Measurements from ENCODE around the gene SEC22B.
"Not testable (repeated sequence)": the region's sequence is repeated elsewhere in the genome, so short reads cannot be mapped to it uniquely, and the experiment has no call there.

Gene SEC22B

GRCh38 chr1:120142512-120143263 is 33.6 kb downstream of the SEC22B start:
- H3K9ac ChIP-seq, H3K4me3 ChIP-seq, H3K27ac ChIP-seq, H4K20me1 ChIP-seq, H3K36me3 ChIP-seq, H3K27me3 ChIP-seq, H3K9me3 ChIP-seq: not testable (repeated sequence)
- H3K4me1 ChIP-seq, result peaks cover 25% of the 10 kb centered on the region
- peak overlapping the region; percentile 60 for H3K4me2 ChIP-seq

DNA sequence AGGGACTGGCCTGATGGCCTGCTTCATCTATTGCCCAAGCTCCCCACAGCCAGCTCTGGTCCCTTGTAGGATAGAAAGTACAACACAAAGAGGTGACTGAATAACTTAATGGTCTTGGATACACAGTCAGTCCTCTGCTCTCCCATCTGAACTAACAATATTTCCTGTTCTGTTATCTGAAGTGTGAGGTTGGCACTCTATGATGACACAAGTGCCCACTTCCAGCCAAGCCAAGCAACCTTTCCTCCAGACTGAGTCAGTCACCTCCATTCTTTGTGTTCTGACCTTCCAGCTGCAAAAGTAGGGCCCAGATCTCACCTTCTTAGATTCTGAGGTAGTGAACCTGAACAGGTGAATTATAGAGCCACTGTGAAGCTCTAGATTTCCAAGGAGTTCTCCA is 34.5 kb downstream of the SEC22B start:
- not testable (repeated sequence) for H4K20me1 ChIP-seq, H3K9ac ChIP-seq, H3K36me3 ChIP-seq, H3K27ac ChIP-seq, H3K9me3 ChIP-seq, H3K4me3 ChIP-seq, H3K27me3 ChIP-seq
- H3K4me2 ChIP-seq, result peak overlapping the region; percentile 60
- H3K4me1 ChIP-seq, result peaks cover 25% of the 10 kb centered on the region

DNA sequence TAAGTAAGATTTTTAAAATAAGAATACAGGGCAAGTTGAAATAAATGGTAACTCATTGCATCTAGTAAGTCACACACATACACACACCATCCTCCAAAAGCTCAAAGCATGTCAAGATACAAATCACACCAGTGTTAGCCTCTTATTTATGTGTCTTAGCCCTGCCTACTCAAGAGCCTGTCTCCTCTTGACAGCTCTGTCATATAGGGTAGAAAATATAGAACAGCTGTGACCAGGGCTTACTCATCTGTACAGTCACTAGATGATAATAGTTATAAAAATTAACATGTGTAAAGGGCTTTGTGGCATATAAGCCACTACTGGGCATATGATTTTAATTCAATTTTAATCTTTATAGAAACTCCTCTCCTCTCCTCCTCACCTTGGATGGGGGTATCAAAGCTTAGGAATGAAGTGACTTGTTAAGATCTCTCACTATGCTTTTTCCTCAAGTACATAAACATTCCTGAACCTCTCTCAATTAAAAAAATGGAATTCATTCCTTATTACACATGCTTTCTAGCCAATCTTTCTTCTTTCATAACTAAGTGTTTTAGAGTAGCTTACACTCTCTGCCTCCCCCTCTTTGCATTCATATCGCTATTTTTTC is 35.6 kb downstream of the SEC22B start:
- not testable (repeated sequence) for H3K27me3 ChIP-seq, H3K27ac ChIP-seq, H4K20me1 ChIP-seq, H3K9me3 ChIP-seq, H3K9ac ChIP-seq, H3K36me3 ChIP-seq, H3K4me3 ChIP-seq, H3K4me2 ChIP-seq
- peaks cover 25% of the 10 kb centered on the region for H3K4me1 ChIP-seq

DNA sequence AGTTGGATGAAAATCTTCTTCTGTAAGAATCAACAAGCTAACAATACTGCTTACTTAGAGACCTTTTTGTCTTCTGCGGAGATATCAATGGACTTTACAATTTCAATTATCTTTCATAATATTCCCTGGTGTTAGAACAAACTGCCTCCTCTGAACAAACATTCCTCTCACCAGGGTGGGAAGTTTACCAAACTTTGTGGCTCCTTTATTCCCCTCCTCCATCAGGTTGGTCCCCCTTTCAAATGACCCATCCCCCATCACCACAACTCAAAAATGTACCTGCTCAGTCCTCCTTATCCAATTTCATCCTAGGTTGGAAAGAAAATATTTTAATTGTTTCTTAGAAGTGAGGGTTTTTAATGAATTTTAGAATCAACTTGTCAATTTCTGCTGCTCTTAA is 40.2 kb downstream of the SEC22B start:
- H3K4me3 ChIP-seq, H3K4me2 ChIP-seq, H3K27ac ChIP-seq, H3K9me3 ChIP-seq, H3K36me3 ChIP-seq, H4K20me1 ChIP-seq, H3K27me3 ChIP-seq, H3K9ac ChIP-seq: not testable (repeated sequence)
- H3K4me1 ChIP-seq, result peaks cover 11% of the 10 kb centered on the region

GRCh38 chr1:120133928-120134325 is 42.4 kb downstream of the SEC22B start:
- not testable (repeated sequence) for H3K9ac ChIP-seq, H3K36me3 ChIP-seq, H3K4me2 ChIP-seq, H4K20me1 ChIP-seq, H3K4me3 ChIP-seq, H3K27ac ChIP-seq, H3K9me3 ChIP-seq, H3K27me3 ChIP-seq
- peaks cover 22% of the 10 kb centered on the region for H3K4me1 ChIP-seq

GRCh38 chr1:120133228-120133927 is 42.9 kb downstream of the SEC22B start:
- H3K4me1 ChIP-seq, result peaks cover 26% of the 10 kb centered on the region
- no peak overlapping the region for H3K4me3 ChIP-seq
- H3K27me3 ChIP-seq, result no peaks in the 10 kb centered on the region
- H3K9ac ChIP-seq, result no peak overlapping the region
- H3K9me3 ChIP-seq, result no peaks in the 10 kb centered on the region
- TF ChIP-seq Cebpa-rat (IDR thresholded peaks at IDR 0.05), result no peak
- no peaks in the 10 kb centered on the region for H4K20me1 ChIP-seq
- no peaks in the 10 kb centered on the region for H3K36me3 ChIP-seq
- H3K27ac ChIP-seq, result no peak overlapping the region
- H3K4me2 ChIP-seq, result no peak overlapping the region

GRCh38 chr1:120132406-120132763 is 43.9 kb downstream of the SEC22B start:
- H3K9ac ChIP-seq, H3K9me3 ChIP-seq, H3K27me3 ChIP-seq, H3K36me3 ChIP-seq, H4K20me1 ChIP-seq, H3K4me3 ChIP-seq: not testable (repeated sequence)
- H3K4me1 ChIP-seq, result peaks cover 32% of the 10 kb centered on the region
- peak overlapping the region; percentile 54 for H3K4me2 ChIP-seq
- H3K27ac ChIP-seq, result 0 out of 2 replicates have a peak overlapping the region, but pooled peaks have one; percentile 31

- H3K9me3 ChIP-seq, H3K27me3 ChIP-seq, H3K9ac ChIP-seq, H4K20me1 ChIP-seq, H3K4me3 ChIP-seq, H3K36me3 ChIP-seq: not testable (repeated sequence)
- Histone ChIP-seq H3K4me2 (peak overlapping the region; percentile 54), H3K4me1 (peaks cover 32% of the 10 kb centered on the region), H3K27ac (0 out of 2 replicates have a peak overlapping the region, but pooled peaks have one; percentile 31)
Measured at GRCh38 chr1:120131611-120132405, 44.5 kb downstream of the SEC22B start.

DNA sequence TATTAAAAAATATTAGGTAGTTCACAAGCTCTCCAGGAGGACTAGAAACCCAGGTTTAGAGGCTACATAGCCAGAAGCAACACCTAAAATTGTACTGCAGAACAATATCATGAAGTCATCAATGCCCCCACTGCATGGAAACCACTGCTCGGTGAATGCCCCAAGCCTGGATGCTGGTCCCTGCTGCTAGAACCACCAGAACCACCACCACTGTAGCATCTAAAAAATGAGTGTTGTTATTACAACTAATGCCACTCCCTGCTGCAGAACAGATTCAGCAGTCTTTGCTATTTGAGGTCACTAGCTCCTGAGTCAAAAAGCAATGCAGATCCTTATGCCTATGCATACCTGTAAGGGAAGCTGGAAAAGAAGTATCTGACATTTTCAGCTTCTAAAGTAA is 48.4 kb downstream of the SEC22B start:
- not testable (repeated sequence) for H3K9me3 ChIP-seq, H3K27ac ChIP-seq, H3K4me3 ChIP-seq, H3K4me2 ChIP-seq, H3K9ac ChIP-seq, H4K20me1 ChIP-seq, H3K27me3 ChIP-seq, H3K36me3 ChIP-seq
- peaks cover 47% of the 10 kb centered on the region for H3K4me1 ChIP-seq

DNA sequence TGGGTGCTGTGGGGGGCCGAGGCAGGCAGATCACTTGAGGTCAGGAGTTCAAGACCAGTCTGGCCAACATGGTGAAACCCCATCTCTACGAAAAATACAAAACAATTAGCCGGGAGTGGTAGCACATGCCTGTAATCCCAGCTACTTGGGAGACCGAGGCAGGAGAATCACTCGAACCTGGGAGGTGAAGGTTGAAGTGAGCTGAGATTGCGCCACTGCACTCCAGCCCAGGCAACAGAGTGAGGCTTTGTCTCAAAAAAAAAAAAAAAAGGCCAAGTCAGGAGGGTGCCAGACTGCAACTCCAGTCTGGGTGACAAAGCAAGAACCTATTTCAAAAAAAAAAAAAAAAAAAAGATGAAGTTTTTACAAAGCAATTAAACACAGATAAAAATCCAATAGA is 50.1 kb downstream of the SEC22B start:
- H3K27me3 ChIP-seq, H3K9ac ChIP-seq, H3K27ac ChIP-seq, H4K20me1 ChIP-seq, H3K4me3 ChIP-seq, H3K36me3 ChIP-seq, H3K9me3 ChIP-seq, H3K4me2 ChIP-seq: not testable (repeated sequence)
- H3K4me1 ChIP-seq, result peaks cover 39% of the 10 kb centered on the region

DNA sequence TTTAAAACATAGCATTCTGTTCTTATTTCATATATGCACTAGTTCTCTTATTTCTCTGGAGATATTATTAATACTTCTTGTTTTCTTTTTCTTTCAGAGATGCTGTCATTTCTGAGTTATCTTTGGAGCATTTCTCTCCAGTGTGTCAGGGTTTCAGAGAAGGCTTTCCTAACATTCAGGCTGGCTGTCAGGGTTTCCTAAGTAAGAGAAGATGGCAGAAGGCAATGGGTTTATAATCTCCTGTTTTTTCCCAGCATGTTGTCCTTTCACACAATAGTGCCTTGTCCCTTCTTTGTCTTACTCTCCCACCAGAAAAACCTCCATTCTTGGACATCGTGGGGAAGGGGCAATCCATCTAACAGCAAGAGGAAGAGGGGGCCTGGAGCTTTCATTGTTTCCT is 51.7 kb downstream of the SEC22B start:
- not testable (repeated sequence) for H3K27me3 ChIP-seq, H3K4me3 ChIP-seq, H4K20me1 ChIP-seq, H3K4me2 ChIP-seq, H3K27ac ChIP-seq, H3K9me3 ChIP-seq, H3K36me3 ChIP-seq, H3K9ac ChIP-seq
- peaks cover 33% of the 10 kb centered on the region for H3K4me1 ChIP-seq

- not testable (repeated sequence) for H3K9ac ChIP-seq, H3K9me3 ChIP-seq, H4K20me1 ChIP-seq, H3K27ac ChIP-seq, H3K27me3 ChIP-seq, H3K36me3 ChIP-seq, H3K4me3 ChIP-seq
- Histone ChIP-seq H3K4me1 (peaks cover 27% of the 10 kb centered on the region), H3K4me2 (peak overlapping the region; percentile 43; the same call in 1 of the 2 replicates)
Measured at GRCh38 chr1:120123813-120124510, 52.4 kb downstream of the SEC22B start.

DNA sequence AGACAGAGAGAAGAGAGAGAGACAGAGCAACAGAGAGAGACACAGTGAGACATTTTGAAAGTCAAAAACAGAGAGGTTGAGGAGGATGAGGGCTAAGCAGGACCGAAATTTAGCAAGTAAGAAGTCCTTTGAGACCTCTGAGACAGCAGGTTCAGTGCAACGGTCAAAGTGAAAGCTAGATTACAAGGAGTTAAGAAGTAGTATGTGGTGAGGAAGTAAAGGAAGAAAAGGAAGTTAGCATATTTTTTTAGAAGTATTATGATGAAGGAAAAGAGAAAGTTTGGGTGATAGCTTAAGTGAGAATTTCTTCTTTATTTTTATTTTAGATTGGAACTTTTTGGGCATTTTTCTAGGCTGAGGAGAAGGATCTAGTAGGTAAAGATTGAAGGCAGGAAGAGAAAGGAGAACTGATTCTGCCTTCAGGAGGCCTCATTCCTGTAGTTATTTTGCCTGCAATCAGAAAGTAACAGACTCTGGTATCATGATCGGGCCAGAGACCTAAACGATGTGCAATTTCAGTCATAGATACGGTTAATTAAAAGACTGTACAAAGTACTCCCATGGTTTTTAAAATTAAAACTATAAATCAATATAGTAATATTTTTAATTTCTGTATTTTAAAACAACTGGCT is 53.9 kb downstream of the SEC22B start:
- not testable (repeated sequence) for H3K27ac ChIP-seq, H3K36me3 ChIP-seq, H3K27me3 ChIP-seq, H3K4me3 ChIP-seq, H4K20me1 ChIP-seq, H3K9me3 ChIP-seq, H3K9ac ChIP-seq
- Histone ChIP-seq H3K4me2 (peak overlapping the region; percentile 27; the same call in 1 of the 2 replicates), H3K4me1 (peaks cover 29% of the 10 kb centered on the region)

Measured in BLaER1 (cell line).